Thoracic aorta (tissue), 2 donors: ENCODE results near the gene HSD11B1L. TPM values are rescaled to one million over a fixed set of nuclear protein-coding genes. Genes with fewer than 3 reads are reported as not detected.
"Not testable (repeated sequence)": the region's sequence is repeated elsewhere in the genome, so short reads cannot be mapped to it uniquely, and the experiment has no call there.

Experiments
- ATAC-seq: fragments of 150-250 bp; one replicate; pipeline ENCODE4 v1.8.0; 2017; ENCODE audit warnings: low read depth; ENCODE audit not compliant: insufficient number of reproducible peaks, low FRiP score
- DNase-seq: peaks from one replicate; pipeline ENCODE4 v3.0.0-alpha.2; 2020; ENCODE audit warnings: low spot score
- H3K27ac ChIP-seq, 2 donors: fragments of 200-600 bp; sonication (generic); 1 replicate in 1 of 2; 2 replicates in 1 of 2; pipeline ENCODE4 v1.5.1; 2016; ENCODE audit warnings: mild to moderate bottlenecking in 2 of 2, moderate library complexity in 2 of 2
- H3K27me3 ChIP-seq: fragments of 200-600 bp; sonication (generic); replicated peaks from 2 replicates; pipeline ENCODE4 v1.6.0; 2016; ENCODE audit warnings: mild to moderate bottlenecking; ENCODE audit not compliant: insufficient read depth
- H3K36me3 ChIP-seq: fragments of 200-600 bp; sonication (generic); one replicate; pipeline ENCODE4 v1.5.1; 2016
- H3K4me1 ChIP-seq, 2 donors: fragments of 200-600 bp; sonication (generic); 1 replicate in 1 of 2; 2 replicates in 1 of 2; pipeline versions ENCODE4 v1.5.1 to v1.6.0; 2016; ENCODE audit warnings: low read depth in 2 of 2, mild to moderate bottlenecking in 1 of 2; ENCODE audit not compliant: control insufficient read depth in 1 of 2
- H3K4me3 ChIP-seq: fragments of 200-600 bp; sonication (generic); 2 replicates; pipeline ENCODE4 v1.5.1; 2016; ENCODE audit warnings: mild to moderate bottlenecking
- H3K9me3 ChIP-seq: fragments of 200-600 bp; sonication (generic); 2 replicates; pipeline ENCODE4 v1.5.1; 2016
- CTCF ChIP-seq: fragments of 200-600 bp; sonication (generic); IDR thresholded peaks from one replicate; pipeline ENCODE4 v1.5.1; 2019; ENCODE audit warnings: antibody characterized with exemption
- total RNA-seq, 2 donors: library from RNA; depleted of rRNA; stranded (reverse); fragments of >200 nt; gene quantifications; one replicate each; pipeline versions ENCODE4 v1.1.0 to v1.2.3, GENCODE V29; 2016

Gene HSD11B1L
- total RNA-seq, 2 donors from 2014 or later, result 7.5 to 11.6 TPM

- Histone ChIP-seq H3K4me1 (peaks cover 6 to 32% of the 10 kb centered on the region in 2 donors), H3K4me3 (peak overlapping the region; percentile 76), H3K27ac (peak overlapping the region; percentile 38 to 60), H3K27me3 (no peaks in the 10 kb centered on the region), H3K36me3 (peaks cover under 1% of the 10 kb centered on the region), H3K9me3 (no peaks in the 10 kb centered on the region)
- ATAC-seq, result peak; percentile 40
- DNase-seq, result peak; percentile 90
- TF ChIP-seq CTCF, result peak; percentile 79
Measured at GRCh38 chr19:5686647-5687359, 6.0 kb downstream of the HSD11B1L start.

- no peak for DNase-seq
- ATAC-seq, result no peak
- H3K27me3 ChIP-seq, result no peaks in the 10 kb centered on the region
- peak overlapping the region; percentile 76 for H3K4me3 ChIP-seq
- H3K36me3 ChIP-seq, result peaks cover 8% of the 10 kb centered on the region
- H3K9me3 ChIP-seq, result no peaks in the 10 kb centered on the region
- no peak for TF ChIP-seq CTCF
- H3K4me1 ChIP-seq, result peaks cover 6 to 36% of the 10 kb centered on the region in 2 donors
- H3K27ac ChIP-seq, result peak overlapping the region in 1 of 2 donors; percentile 60
Measured at GRCh38 chr19:5687360-5688198, 6.8 kb downstream of the HSD11B1L start.

- H3K4me1 ChIP-seq, result peaks cover 6 to 36% of the 10 kb centered on the region in 2 donors
- H3K4me3 ChIP-seq, result not testable (repeated sequence)
Measured at GRCh38 chr19:5688262-5688881, 7.5 kb downstream of the HSD11B1L start.

GRCh38 chr19:5690125-5690954 lies 9.5 kb downstream of the HSD11B1L start, which contains the start of gene RPL36:
Gene RPL36 (plus strand): TSS chr19:5690295. CDS start chr19:5690508, 213 bp downstream.
- Histone ChIP-seq H3K9me3 (no peaks in the 10 kb centered on the region), H3K4me1 (peaks cover 6 to 36% of the 10 kb centered on the region in 2 donors), H3K27me3 (no peaks in the 10 kb centered on the region), H3K27ac (peak within 1 kb of the TSS; percentile 86), H3K36me3 (peaks cover 33% of the 10 kb centered on the region), H3K4me3 (peak within 1 kb of the TSS; percentile 85)
- peak; percentile 91 for TF ChIP-seq CTCF
- ATAC-seq, result peak; percentile 72
- peak; percentile 74 for DNase-seq

More at GRCh38 chr19:5688262-5688881, 7.5 kb downstream of the HSD11B1L start:
- not testable (repeated sequence) for H3K27me3 ChIP-seq, ATAC-seq, H3K27ac ChIP-seq, DNase-seq, H3K9me3 ChIP-seq
- H3K36me3 ChIP-seq, result peaks cover 16% of the 10 kb centered on the region
